Measurements from ENCODE around the gene APOLD1.
"Not testable (repeated sequence)": the region's sequence is repeated elsewhere in the genome, so short reads cannot be mapped to it uniquely, and the experiment has no call there.

APOLD1 gene

GRCh38 chr12:12839439-12839838 lies 54.0 kb downstream of the APOLD1 start:
- not testable (repeated sequence) for DNase-seq (ENCODE audit: low read depth, low spot score)

- DNase-seq (ENCODE audit: low read depth, low spot score) = no peak
Observed at GRCh38 chr12:12839873-12840579, 54.6 kb downstream of the APOLD1 start.

- no peak for DNase-seq (ENCODE audit: low read depth, low spot score)
Observed at GRCh38 chr12:12840580-12840899, 55.1 kb downstream of the APOLD1 start.

Data from activated naive CD8-positive, alpha-beta T cell treated with anti-CD3 and anti-CD28 coated beads, Interleukin-2, amount 50 U/mL, for 16 hours (primary cell).